Thymus (tissue), 11 donors: Measurements from ENCODE around the gene CPSF2. TPM values are rescaled to one million over a fixed set of nuclear protein-coding genes. Genes with fewer than 3 reads are reported as not detected.
"Not testable (repeated sequence)": the region's sequence is repeated elsewhere in the genome, so short reads cannot be mapped to it uniquely, and the experiment has no call there.

Experiments
- DNase-seq, 9 donors: peaks; one replicate each; pipeline ENCODE4 v3.0.0-alpha.2; 2013; ENCODE audit warnings: low spot score in 9 of 9, low read depth in 6 of 9, missing footprints in 1 of 9
- H3K27ac ChIP-seq, 2 donors: one replicate each; pipeline ENCODE4 v1.5.1; 2013; ENCODE audit warnings: control low read depth in 1 of 2, low read depth in 1 of 2, low read length in 1 of 2, mild to moderate bottlenecking in 1 of 2, moderate library complexity in 1 of 2
- H3K27me3 ChIP-seq, 2 donors: one replicate each; pipeline ENCODE4 v1.5.1; 2013; ENCODE audit warnings: low read length in 1 of 2; ENCODE audit not compliant: control insufficient read depth in 2 of 2, insufficient read depth in 1 of 2
- H3K36me3 ChIP-seq, 2 donors: one replicate each; pipeline ENCODE4 v1.5.1; 2013; ENCODE audit warnings: low read length in 1 of 2, mild to moderate bottlenecking in 1 of 2, moderate library complexity in 1 of 2; ENCODE audit not compliant: control insufficient read depth in 2 of 2, insufficient read depth in 2 of 2
- H3K4me1 ChIP-seq, 2 donors: one replicate each; pipeline ENCODE4 v1.5.1; 2013; ENCODE audit warnings: low read length in 2 of 2; ENCODE audit not compliant: control insufficient read depth in 2 of 2, insufficient read depth in 2 of 2
- H3K4me3 ChIP-seq, 2 donors: one replicate each; pipeline ENCODE4 v1.5.1; 2013; ENCODE audit warnings: low read length in 2 of 2, control low read depth in 1 of 2, mild to moderate bottlenecking in 1 of 2
- H3K9me3 ChIP-seq, 2 donors: one replicate each; pipeline ENCODE4 v1.5.1; 2013; ENCODE audit warnings: low read length in 1 of 2, mild to moderate bottlenecking in 1 of 2; ENCODE audit not compliant: control insufficient read depth in 2 of 2, insufficient read depth in 1 of 2
- WGBS: extraction: QIAGEN DNeasy Blood & Tissue Kit; methylation state at CpG from one replicate; pipeline ENCODE4 v1.1.7; 2013; 5-methylcytosine and 5-hydroxymethylcytosine counted together
- polyA plus RNA-seq: library from polyadenylated mRNA; stranded (reverse); fragments of 200-250 nt; gene quantifications from one replicate; pipeline ENCODE4 v1.2.3, GENCODE V29; 2013
- total RNA-seq: library from RNA; stranded (reverse); fragments of 120-200 nt; gene quantifications from one replicate; pipeline ENCODE4 v1.2.4, GENCODE V29; 2013
- donor health status: healthy.

The CPSF2 gene
- total and polyA plus RNA-seq, 2 donors: 12.3 to 53.4 TPM

- WGBS: 80% methylated on average over 17 of the region's 17 CpGs
- no peaks in the 10 kb centered on the region for H3K36me3 ChIP-seq
- no peak for DNase-seq
- no peak overlapping the region for H3K27ac ChIP-seq
- H3K9me3 ChIP-seq: no peaks in the 10 kb centered on the region
- no peak overlapping the region for H3K4me3 ChIP-seq
- no peaks in the 10 kb centered on the region for H3K4me1 ChIP-seq
- H3K27me3 ChIP-seq: peaks cover 0 to 3% of the 10 kb centered on the region in 2 donors
Observed at GRCh38 chr14:92207012-92207927, 85.5 kb downstream of the CPSF2 start.

GRCh38 chr14:92207928-92208265 lies 86.1 kb downstream of the CPSF2 start:
- DNase-seq: no peak
- Histone ChIP-seq H3K27ac (no peak overlapping the region), H3K9me3 (no peaks in the 10 kb centered on the region), H3K36me3 (no peaks in the 10 kb centered on the region), H3K27me3 (peaks cover 0 to 1% of the 10 kb centered on the region in 2 donors), H3K4me1 (no peaks in the 10 kb centered on the region), H3K4me3 (no peak overlapping the region)
- WGBS: 96% methylated on average over 6 of the region's 6 CpGs

- no peak overlapping the region for H3K4me3 ChIP-seq
- H3K36me3 ChIP-seq: no peaks in the 10 kb centered on the region
- DNase-seq: no peak
- 94% methylated on average over 14 of the region's 14 CpGs for WGBS
- H3K9me3 ChIP-seq: no peaks in the 10 kb centered on the region
- H3K4me1 ChIP-seq: no peaks in the 10 kb centered on the region
- H3K27me3 ChIP-seq: no peaks in the 10 kb centered on the region
- H3K27ac ChIP-seq: no peak overlapping the region
Observed at GRCh38 chr14:92209141-92209540, 87.4 kb downstream of the CPSF2 start.

- 93% methylated on average over 3 of the region's 3 CpGs for WGBS
- not testable (repeated sequence) for H3K4me1 ChIP-seq, DNase-seq
Observed at GRCh38 chr14:92213125-92213524, 91.4 kb downstream of the CPSF2 start.

GRCh38 chr14:92215579-92215978 lies 93.8 kb downstream of the CPSF2 start:
- 76% methylated on average over 5 of the region's 5 CpGs for WGBS
- Histone ChIP-seq H3K4me1 (no peaks in the 10 kb centered on the region), H3K27ac (no peak overlapping the region), H3K9me3 (no peaks in the 10 kb centered on the region), H3K27me3 (no peaks in the 10 kb centered on the region), H3K4me3 (no peak overlapping the region), H3K36me3 (no peaks in the 10 kb centered on the region)
- no peak for DNase-seq

More at GRCh38 chr14:92213125-92213524, 91.4 kb downstream of the CPSF2 start:
- H3K9me3 ChIP-seq, H3K4me3 ChIP-seq, H3K36me3 ChIP-seq, H3K27ac ChIP-seq, H3K27me3 ChIP-seq: not testable (repeated sequence)

GRCh38 chr14:92217936-92218335 lies 96.2 kb downstream of the CPSF2 start:
- H3K4me1 ChIP-seq: no peaks in the 10 kb centered on the region
- H3K27ac ChIP-seq: no peak overlapping the region
- DNase-seq: no peak
- peaks cover 0 to 2% of the 10 kb centered on the region in 2 donors for H3K27me3 ChIP-seq
- no peaks in the 10 kb centered on the region for H3K36me3 ChIP-seq
- H3K4me3 ChIP-seq: no peak overlapping the region
- no peaks in the 10 kb centered on the region for H3K9me3 ChIP-seq
- WGBS: 44% methylated on average over 1 of the region's 1 CpG

Other genes starting within 250 kb of the CPSF2 start
- gene FBLN5, start 174.3 kb upstream of the CPSF2 start, total RNA-seq: 32.2 TPM
- gene FBLN5, start 174.3 kb upstream of the CPSF2 start, polyA plus RNA-seq: 61.3 TPM
- 20.6 TPM for gene TRIP11, start 81.9 kb upstream of the CPSF2 start, total RNA-seq
- 6.0 TPM for gene TRIP11, start 81.9 kb upstream of the CPSF2 start, polyA plus RNA-seq
- gene ATXN3, start 15.4 kb upstream of the CPSF2 start, total RNA-seq: 30.5 TPM
- gene ATXN3, start 15.4 kb upstream of the CPSF2 start, polyA plus RNA-seq: 32.3 TPM
- 413 TPM for gene NDUFB1, start 263 bp upstream of the CPSF2 start, total RNA-seq
- 686 TPM for gene NDUFB1, start 263 bp upstream of the CPSF2 start, polyA plus RNA-seq
- 0.66 TPM for gene SLC24A4, start 201.2 kb downstream of the CPSF2 start, total RNA-seq
- gene SLC24A4, start 201.2 kb downstream of the CPSF2 start, polyA plus RNA-seq: 0.80 TPM